ENCODE data around the gene RAD51B. TPM values are rescaled to one million over a fixed set of nuclear protein-coding genes. Genes with fewer than 3 reads are reported as not detected.

RAD51B gene
- total RNA-seq, 2 donors from 2014 or later, result 22.8 to 33.8 TPM

DNA sequence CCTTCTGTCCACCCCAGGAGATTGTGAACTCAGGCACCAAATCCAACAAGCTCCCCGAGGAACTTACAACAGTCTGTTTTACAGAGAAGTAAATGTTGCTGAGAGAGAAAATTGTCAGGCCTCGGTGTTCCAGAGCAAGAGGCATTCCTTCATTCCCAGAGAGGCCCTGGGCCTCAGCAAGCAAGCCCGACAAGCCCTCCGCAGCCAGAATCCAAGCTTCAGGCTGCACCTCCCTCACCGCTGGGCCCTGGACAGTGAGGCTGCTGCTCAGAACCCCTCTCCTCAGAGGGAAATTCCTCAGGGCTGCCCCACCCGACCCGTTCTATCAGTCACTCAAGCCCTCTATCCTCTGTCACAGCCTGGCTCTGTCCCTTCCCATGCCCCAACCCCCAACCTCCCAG lies 916.9 kb downstream of the RAD51B start:
- Mint-ChIP-seq H3K4me1 (peaks cover 30% of the 10 kb centered on the region), H3K9me3 (peaks cover 6% of the 10 kb centered on the region), H3K36me3 (ENCODE audit: low read depth) (no peaks in the 10 kb centered on the region), H3K27me3 (ENCODE audit: insufficient read depth) (peaks cover 34% of the 10 kb centered on the region), H3K4me3 (no peak overlapping the region), H3K27ac (peak overlapping the region; percentile 59)
- Histone ChIP-seq H3K4me3 (ENCODE audit: low read length) (no peak overlapping the region), H3K4me1 (ENCODE audit: control insufficient read depth, insufficient read depth, low read length) (peaks cover 11% of the 10 kb centered on the region), H3K36me3 (ENCODE audit: control insufficient read depth, insufficient read depth, low read length) (no peaks in the 10 kb centered on the region), H3K27me3 (ENCODE audit: control insufficient read depth, insufficient read depth, low read length, poor library complexity, severe bottlenecking) (peaks cover 14% of the 10 kb centered on the region), H3K27ac (ENCODE audit: low read depth, low read length) (no peak overlapping the region), H3K9ac (ENCODE audit: extremely low read depth, low read length, poor library complexity, severe bottlenecking) (no peak overlapping the region), H3K9me3 (ENCODE audit: control insufficient read depth, low read length) (peaks cover 7% of the 10 kb centered on the region)
- TF ChIP-seq, protein P1, sequence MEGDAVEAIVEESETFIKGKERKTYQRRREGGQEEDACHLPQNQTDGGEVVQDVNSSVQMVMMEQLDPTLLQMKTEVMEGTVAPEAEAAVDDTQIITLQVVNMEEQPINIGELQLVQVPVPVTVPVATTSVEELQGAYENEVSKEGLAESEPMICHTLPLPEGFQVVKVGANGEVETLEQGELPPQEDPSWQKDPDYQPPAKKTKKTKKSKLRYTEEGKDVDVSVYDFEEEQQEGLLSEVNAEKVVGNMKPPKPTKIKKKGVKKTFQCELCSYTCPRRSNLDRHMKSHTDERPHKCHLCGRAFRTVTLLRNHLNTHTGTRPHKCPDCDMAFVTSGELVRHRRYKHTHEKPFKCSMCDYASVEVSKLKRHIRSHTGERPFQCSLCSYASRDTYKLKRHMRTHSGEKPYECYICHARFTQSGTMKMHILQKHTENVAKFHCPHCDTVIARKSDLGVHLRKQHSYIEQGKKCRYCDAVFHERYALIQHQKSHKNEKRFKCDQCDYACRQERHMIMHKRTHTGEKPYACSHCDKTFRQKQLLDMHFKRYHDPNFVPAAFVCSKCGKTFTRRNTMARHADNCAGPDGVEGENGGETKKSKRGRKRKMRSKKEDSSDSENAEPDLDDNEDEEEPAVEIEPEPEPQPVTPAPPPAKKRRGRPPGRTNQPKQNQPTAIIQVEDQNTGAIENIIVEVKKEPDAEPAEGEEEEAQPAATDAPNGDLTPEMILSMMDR (conservative IDR thresholded peaks at IDR 0.05), result no peak
- DNase-seq, result peak; percentile 73
- 50 to 68% methylated on average over 1 to 7 of the region's 7 CpGs for WGBS, 2 experiments (ENCODE audit: insufficient coverage in 1 of 2, insufficient read length in 1 of 2)

- peaks cover 30% of the 10 kb centered on the region for H3K4me1 Mint-ChIP-seq
- TF ChIP-seq, protein P1 (conservative IDR thresholded peaks at IDR 0.05), result no peak
- 67 to 82% methylated on average over 1 of the region's 1 CpG for WGBS, 2 experiments (ENCODE audit: insufficient coverage in 1 of 2, insufficient read length in 1 of 2)
- H3K27me3 Mint-ChIP-seq (ENCODE audit: insufficient read depth), result peaks cover 34% of the 10 kb centered on the region
- H3K4me3 ChIP-seq (ENCODE audit: low read length), result no peak overlapping the region
- H3K27me3 ChIP-seq (ENCODE audit: control insufficient read depth, insufficient read depth, low read length, poor library complexity, severe bottlenecking), result peaks cover 14% of the 10 kb centered on the region
- no peak overlapping the region for H3K9ac ChIP-seq (ENCODE audit: extremely low read depth, low read length, poor library complexity, severe bottlenecking)
- peaks cover 11% of the 10 kb centered on the region for H3K4me1 ChIP-seq (ENCODE audit: control insufficient read depth, insufficient read depth, low read length)
- H3K27ac ChIP-seq (ENCODE audit: low read depth, low read length), result no peak overlapping the region
- H3K27ac Mint-ChIP-seq, result no peak overlapping the region
- peaks cover 7% of the 10 kb centered on the region for H3K9me3 ChIP-seq (ENCODE audit: control insufficient read depth, low read length)
- DNase-seq, result no peak
- H3K36me3 Mint-ChIP-seq (ENCODE audit: low read depth), result no peaks in the 10 kb centered on the region
- peaks cover 6% of the 10 kb centered on the region for H3K9me3 Mint-ChIP-seq
- no peaks in the 10 kb centered on the region for H3K36me3 ChIP-seq (ENCODE audit: control insufficient read depth, insufficient read depth, low read length)
- H3K4me3 Mint-ChIP-seq, result no peak overlapping the region
Measured at GRCh38 chr14:68737086-68737485, 917.5 kb downstream of the RAD51B start.

GRCh38 chr14:68738559-68738958 lies 919.0 kb downstream of the RAD51B start:
- Histone ChIP-seq H3K9ac (ENCODE audit: extremely low read depth, low read length, poor library complexity, severe bottlenecking) (no peak overlapping the region), H3K4me1 (ENCODE audit: control insufficient read depth, insufficient read depth, low read length) (peaks cover 11% of the 10 kb centered on the region), H3K36me3 (ENCODE audit: control insufficient read depth, insufficient read depth, low read length) (no peaks in the 10 kb centered on the region), H3K27me3 (ENCODE audit: control insufficient read depth, insufficient read depth, low read length, poor library complexity, severe bottlenecking) (peaks cover 14% of the 10 kb centered on the region), H3K4me3 (ENCODE audit: low read length) (no peak overlapping the region), H3K9me3 (ENCODE audit: control insufficient read depth, low read length) (peaks cover 7% of the 10 kb centered on the region), H3K27ac (ENCODE audit: low read depth, low read length) (no peak overlapping the region)
- Mint-ChIP-seq H3K4me1 (peaks cover 25% of the 10 kb centered on the region), H3K27ac (no peak overlapping the region), H3K27me3 (ENCODE audit: insufficient read depth) (peaks cover 28% of the 10 kb centered on the region), H3K9me3 (peaks cover 6% of the 10 kb centered on the region), H3K4me3 (no peak overlapping the region), H3K36me3 (ENCODE audit: low read depth) (no peaks in the 10 kb centered on the region)
- DNase-seq, result no peak
- 76 to 77% methylated on average over 4 of the region's 4 CpGs for WGBS, 2 experiments (ENCODE audit: insufficient coverage in 1 of 2, insufficient read length in 1 of 2)
- TF ChIP-seq, protein P1 (conservative IDR thresholded peaks at IDR 0.05), result no peak

All from endodermal cell (in vitro differentiated cells).